ENCODE data around the gene SLC8A2.

The SLC8A2 gene

GRCh38 chr19:47503130-47503825, 31.6 kb upstream of the SLC8A2 start:
- no peak for DNase-seq

GRCh38 chr19:47499863-47500830, 28.5 kb upstream of the SLC8A2 start:
- no peak for DNase-seq

GRCh38 chr19:47499371-47499770, 27.7 kb upstream of the SLC8A2 start:
- DNase-seq: no peak

GRCh38 chr19:47498561-47498960, 26.9 kb upstream of the SLC8A2 start:
- DNase-seq: no peak

- DNase-seq: no peak
These were observed 26.3 kb upstream of the SLC8A2 start for GRCh38 chr19:47497821-47498520.

GRCh38 chr19:47497050-47497766, 25.5 kb upstream of the SLC8A2 start:
- no peak for DNase-seq

GRCh38 chr19:47495478-47496372, 24.0 kb upstream of the SLC8A2 start:
- DNase-seq: no peak

GRCh38 chr19:47494729-47495128, 23.0 kb upstream of the SLC8A2 start:
- DNase-seq: no peak

- DNase-seq: no peak
These were observed 22.5 kb upstream of the SLC8A2 start for GRCh38 chr19:47494211-47494547.

GRCh38 chr19:47493378-47494210, 21.9 kb upstream of the SLC8A2 start:
- no peak for DNase-seq

- DNase-seq: no peak
These were observed 21.1 kb upstream of the SLC8A2 start for GRCh38 chr19:47492571-47493377.

GRCh38 chr19:47492137-47492533, 20.4 kb upstream of the SLC8A2 start:
- no peak for DNase-seq

- no peak for DNase-seq
These were observed 19.9 kb upstream of the SLC8A2 start for GRCh38 chr19:47491358-47492136.

- no peak for DNase-seq
These were observed 19.2 kb upstream of the SLC8A2 start for GRCh38 chr19:47490847-47491246.

GRCh38 chr19:47490031-47490430, 18.3 kb upstream of the SLC8A2 start:
- DNase-seq: no peak

GRCh38 chr19:47489072-47489914, 17.6 kb upstream of the SLC8A2 start:
- no peak for DNase-seq

- DNase-seq: no peak
These were observed 16.1 kb upstream of the SLC8A2 start for GRCh38 chr19:47487551-47488515.

All from activated CD4-positive, alpha-beta T cell treated with anti-CD3 and anti-CD28 coated beads for 1 hour (primary cell).